Endothelial cell of umbilical vein (primary cell): ENCODE data around the gene CCDC171. TPM values are rescaled to one million over a fixed set of nuclear protein-coding genes. Genes with fewer than 3 reads are reported as not detected.

ENCODE experiments used
- BruUV-seq: library from RNA; stranded (reverse); fragments of 400-500 nt; replicated peaks from 2 replicates; lab custom pipeline; 2021; lab: Mats Ljungman, UMichigan
- CTCF ChIA-PET: fragments of 300-600, 350-600 bp; sonication (Branson Sonifier 250); formaldehyde crosslinking; loops from one replicate; lab custom pipeline; 2021; ENCODE audit warnings: antibody characterized with exemption, inconsistent platforms; lab: Charles Lee
- POLR2A ChIA-PET: fragments of 300-600, 350-600 bp; sonication (Branson Sonifier 250); formaldehyde crosslinking; loops from one replicate; lab custom pipeline; 2021; ENCODE audit warnings: antibody characterized with exemption, inconsistent platforms; lab: Charles Lee
- DNase-seq: peaks from one replicate; pipeline ENCODE4 v3.0.0-alpha.2; 2011; ENCODE audit warnings: low read depth, low spot score
- FAIRE-seq: peaks from 2 replicates; lab custom pipeline; 2011; peaks lifted over from hg19 to GRCh38; lab: Jason Lieb, UNC
- H2AFZ ChIP-seq: 2 replicates; pipeline ENCODE4 v1.6.0; 2012; ENCODE audit warnings: low read depth, low read length, control low read depth, inconsistent platforms
- H3K27ac ChIP-seq: 2 replicates; pipeline ENCODE4 v1.5.1; 2011; ENCODE audit warnings: low read depth, mild to moderate bottlenecking, control low read depth, low read length, moderate library complexity; ENCODE audit not compliant: insufficient read depth
- H3K27me3 ChIP-seq, 2 experiments: 2 replicates each; pipeline versions ENCODE4 v1.6.0 to v1.6.1; 2011; ENCODE audit warnings: low read length in 2 of 2, mixed read lengths in 1 of 2; ENCODE audit not compliant: control insufficient read depth in 2 of 2, insufficient read depth in 2 of 2
- H3K36me3 ChIP-seq, 2 experiments: 2 replicates in 1 of 2; 3 replicates in 1 of 2; pipeline ENCODE4 v1.5.1; 2011; ENCODE audit warnings: low read length in 2 of 2, mild to moderate bottlenecking in 1 of 2, moderate library complexity in 1 of 2; ENCODE audit not compliant: control insufficient read depth in 2 of 2, insufficient read depth in 2 of 2; ENCODE audit errors: extremely low read depth in 1 of 2
- H3K4me1 ChIP-seq: 3 replicates; pipeline ENCODE4 v1.5.1; 2011; ENCODE audit warnings: mild to moderate bottlenecking, low read length; ENCODE audit not compliant: control insufficient read depth, insufficient read depth; ENCODE audit errors: extremely low read depth
- H3K4me2 ChIP-seq: 2 replicates; pipeline ENCODE4 v1.6.1; 2011; ENCODE audit warnings: low read length, control low read depth, mixed read lengths; ENCODE audit not compliant: insufficient read depth
- H3K4me3 ChIP-seq, 3 experiments: fragments of 200-600 bp in 1 of 3; sonication (generic), shearing (Covaris generic) in 1 of 3; replicated peaks in 1 of 3; 2 replicates each; pipeline ENCODE4 v1.5.1; 2011 to 2016; ENCODE audit warnings: control low read depth in 3 of 3, low read length in 3 of 3, mild to moderate bottlenecking in 2 of 3, inconsistent platforms in 1 of 3, low read depth in 1 of 3, moderate library complexity in 1 of 3; ENCODE audit not compliant: insufficient read depth in 1 of 3
- H3K79me2 ChIP-seq: 2 replicates; pipeline ENCODE4 v1.6.0; 2012; ENCODE audit warnings: low read length, inconsistent platforms; ENCODE audit not compliant: control insufficient read depth, insufficient read depth
- H3K9ac ChIP-seq: replicated peaks from 2 replicates; pipeline ENCODE3; 2011; ENCODE audit warnings: low read length, control low read depth; ENCODE audit not compliant: insufficient read depth; ENCODE audit errors: extremely low read depth
- H3K9me1 ChIP-seq: replicated peaks from 3 replicates; pipeline ENCODE4 v1.6.0; 2011; ENCODE audit warnings: mild to moderate bottlenecking, low read length; ENCODE audit not compliant: control insufficient read depth, insufficient read depth; ENCODE audit errors: extremely low read depth
- H3K9me3 ChIP-seq: replicated peaks from 2 replicates; pipeline ENCODE4 v1.5.1; 2012; ENCODE audit warnings: low read length, inconsistent platforms; ENCODE audit not compliant: control insufficient read depth, insufficient read depth
- H4K20me1 ChIP-seq: replicated peaks from 2 replicates; pipeline ENCODE3; 2011; ENCODE audit warnings: mild to moderate bottlenecking, low read length; ENCODE audit not compliant: control insufficient read depth, insufficient read depth; ENCODE audit errors: extremely low read depth
- CTCF ChIP-seq, 2 donors: IDR thresholded peaks; 1 replicate in 1 of 2; 2 replicates in 1 of 2; pipeline ENCODE4 v1.5.1; 2011; ENCODE audit warnings: low read length in 2 of 2, mild to moderate bottlenecking in 2 of 2, moderate library complexity in 2 of 2, control low read depth in 1 of 2, inconsistent platforms in 1 of 2, low read depth in 1 of 2; ENCODE audit not compliant: insufficient read depth in 1 of 2; ENCODE audit errors: extremely low read depth in 1 of 2
- EZH2 ChIP-seq: IDR thresholded peaks from 2 replicates; pipeline ENCODE4 v1.6.1; 2012; ENCODE audit warnings: borderline replicate concordance, low read depth, mild to moderate bottlenecking, moderate library complexity, low read length, inconsistent platforms; ENCODE audit not compliant: severe bottlenecking
- FOS ChIP-seq: IDR thresholded peaks from 2 replicates; pipeline ENCODE4 v1.6.1; 2011; ENCODE audit warnings: mild to moderate bottlenecking, low read length, moderate library complexity, borderline replicate concordance; ENCODE audit not compliant: insufficient read depth
- GATA2 ChIP-seq: IDR thresholded peaks from 2 replicates; pipeline ENCODE4 v1.7.0; 2011; ENCODE audit warnings: low read depth, mild to moderate bottlenecking, moderate library complexity, mixed read lengths, low read length; ENCODE audit not compliant: insufficient read length, insufficient read depth
- JUN ChIP-seq: IDR thresholded peaks from 2 replicates; pipeline ENCODE4 v1.6.1; 2011; ENCODE audit warnings: borderline replicate concordance, low read depth; ENCODE audit not compliant: insufficient read length, insufficient read depth
- MAX ChIP-seq: IDR thresholded peaks from 2 replicates; pipeline ENCODE4 v1.6.1; 2011; ENCODE audit not compliant: insufficient read depth, insufficient read length
- MYC ChIP-seq: IDR thresholded peaks from one replicate; pipeline ENCODE4 v1.6.1; 2011; ENCODE audit warnings: mild to moderate bottlenecking, low read depth, low read length
- POLR2A ChIP-seq: IDR thresholded peaks from 2 replicates; pipeline ENCODE4 v1.6.1; 2012; ENCODE audit warnings: low read depth, mild to moderate bottlenecking, control low read depth, low read length
- POLR2AphosphoS5 ChIP-seq: IDR thresholded peaks from 2 replicates; pipeline ENCODE4 v1.6.1; 2012; ENCODE audit warnings: low read depth, mild to moderate bottlenecking, control low read depth, low read length, moderate library complexity; ENCODE audit not compliant: insufficient read depth
- dilution Hi-C: fragments of 300-500 bp; cut with MboI; formaldehyde crosslinking; loops from one replicate; pipeline ENCODE4 v1.15.0; 2019; ENCODE audit warnings: low sequenced_read_pairs; ENCODE audit not compliant: extremely low pct_ligation_motif_present
- intact Hi-C: fragments of 100-400 bp; cut with micrococcal nuclease; formaldehyde crosslinking; loops from one replicate; pipeline ENCODE4 v1.10.0; 2022
- polyA plus RNA-seq, 4 experiments: library from polyadenylated mRNA; depleted of rRNA in 3 of 4; stranded (reverse) in 3 of 4; unstranded in 1 of 4; fragments of >200 nt; gene quantifications; 2 replicates each; pipeline versions ENCODE4 v1.2.1 to v1.2.3, GENCODE V29; 2011 to 2012; ENCODE audit warnings: missing spikeins in 1 of 4
- total RNA-seq: library from RNA; stranded (reverse); gene quantifications from 2 replicates; pipeline ENCODE4 v1.2.3, GENCODE V29; 2021

Gene CCDC171
- total and polyA plus RNA-seq, 2 donors (not counting 3 experiments of a cell fraction or from before 2014, with no cell fraction given), result 0.58 to 1.4 TPM

GRCh38 chr9:15944341-15944740 lies 391.5 kb downstream of the CCDC171 start:
- Histone ChIP-seq H3K27me3 (no peaks in the 10 kb centered on the region), H3K4me3 (no peak overlapping the region), H3K4me1 (no peaks in the 10 kb centered on the region), H2AFZ (no peak overlapping the region), H3K9me1 (no peaks in the 10 kb centered on the region), H3K9ac (no peak overlapping the region), H3K36me3 (no peaks in the 10 kb centered on the region), H3K27ac (no peak overlapping the region), H3K9me3 (no peaks in the 10 kb centered on the region), H4K20me1 (no peaks in the 10 kb centered on the region), H3K4me2 (no peak overlapping the region), H3K79me2 (no peaks in the 10 kb centered on the region)
- CTCF ChIA-PET, result no interaction called here
- POLR2A ChIA-PET, result no interaction called here
- FAIRE-seq (no peak), DNase-seq (no peak)
- TF ChIP-seq CTCF (IDR thresholded peaks at IDR 0.05; ENCODE audit: extremely low read depth in 1 of 2, insufficient read depth in 1 of 2, low read depth in 1 of 2, low read length in 2 of 2), result no peak
- BruUV-seq, result no TSS peak
- intact Hi-C loops, result no loop called here
- dilution Hi-C loops, result no loop called here

- Histone ChIP-seq H3K36me3 (no peaks in the 10 kb centered on the region), H3K27ac (no peak overlapping the region), H3K27me3 (peaks cover 0 to 2% of the 10 kb centered on the region in 2 experiments), H3K9me1 (no peaks in the 10 kb centered on the region), H3K4me2 (no peak overlapping the region), H2AFZ (no peak overlapping the region), H3K9me3 (no peaks in the 10 kb centered on the region), H4K20me1 (no peaks in the 10 kb centered on the region), H3K9ac (no peak overlapping the region), H3K4me3 (no peak overlapping the region), H3K79me2 (no peaks in the 10 kb centered on the region), H3K4me1 (no peaks in the 10 kb centered on the region)
- dilution Hi-C loops, result no loop called here
- FAIRE-seq (no peak), DNase-seq (no peak)
- ChIA-PET CTCF (interaction anchor here (1.2 kb wide), 1 partner anchor 10 kb away, joined by 3 read pairs; no protein-coding TSS in a partner anchor), POLR2A (no interaction called here)
- intact Hi-C loops, result no loop called here
- BruUV-seq, result no TSS peak
- TF ChIP-seq POLR2A (no peak), EZH2 (no peak), FOS (no peak), CTCF (IDR thresholded peaks at IDR 0.05; ENCODE audit: extremely low read depth in 1 of 2, insufficient read depth in 1 of 2, low read depth in 1 of 2, low read length in 2 of 2) (no peak), JUN (no peak), MYC (no peak), MAX (no peak), GATA2 (no peak), POLR2AphosphoS5 (no peak)
These were observed 406.8 kb downstream of the CCDC171 start for GRCh38 chr9:15959663-15960062.
